HG02840 (cell line): ENCODE data around the gene SPATA6L.
A peak's percentile ranks its signal among the peaks of the same experiment; 100 is the strongest.

Experiments
- ATAC-seq: cut with Tn5 transposase; IDR thresholded peaks from one replicate; pipeline ENCODE4 v1.9.1; 2021; ENCODE audit warnings: mild to moderate bottlenecking, moderate library complexity, moderate number of reproducible peaks; ENCODE audit not compliant: unreplicated experiment, low FRiP score

SPATA6L gene

DNA sequence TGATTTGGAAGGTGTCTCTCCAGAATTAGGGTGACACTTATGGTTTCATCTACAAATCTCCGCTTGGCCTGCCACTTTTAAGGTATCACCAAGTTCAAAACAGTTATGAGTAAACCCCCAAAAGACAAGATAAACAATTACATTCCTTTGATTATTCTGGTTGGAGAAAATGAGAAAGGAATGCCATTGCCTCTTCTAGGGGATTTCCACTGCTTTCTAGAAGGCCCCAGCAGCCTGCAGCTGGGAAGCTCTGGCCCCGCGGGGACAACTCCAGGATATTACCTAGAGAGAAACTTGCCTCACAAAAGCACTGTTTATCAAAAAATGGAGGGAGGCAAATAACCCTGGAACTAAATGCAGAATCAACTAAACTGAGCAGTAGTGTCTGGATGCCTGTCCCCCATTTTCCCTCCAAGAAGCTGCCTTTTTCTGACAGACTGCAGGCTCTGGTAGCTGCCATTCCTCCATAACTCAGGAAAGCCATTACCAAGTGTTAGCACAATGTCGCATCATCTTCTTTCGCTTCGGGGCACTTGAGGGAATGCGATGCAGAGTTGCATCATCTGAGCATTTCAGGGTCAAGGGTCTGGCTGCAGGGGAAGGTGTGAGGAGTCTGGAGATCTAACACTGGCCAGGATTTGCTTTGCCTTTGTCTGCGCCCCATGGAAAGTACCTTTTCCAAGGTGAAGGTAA, 75.7 kb downstream of the SPATA6L start:
- no peak for ATAC-seq

DNA sequence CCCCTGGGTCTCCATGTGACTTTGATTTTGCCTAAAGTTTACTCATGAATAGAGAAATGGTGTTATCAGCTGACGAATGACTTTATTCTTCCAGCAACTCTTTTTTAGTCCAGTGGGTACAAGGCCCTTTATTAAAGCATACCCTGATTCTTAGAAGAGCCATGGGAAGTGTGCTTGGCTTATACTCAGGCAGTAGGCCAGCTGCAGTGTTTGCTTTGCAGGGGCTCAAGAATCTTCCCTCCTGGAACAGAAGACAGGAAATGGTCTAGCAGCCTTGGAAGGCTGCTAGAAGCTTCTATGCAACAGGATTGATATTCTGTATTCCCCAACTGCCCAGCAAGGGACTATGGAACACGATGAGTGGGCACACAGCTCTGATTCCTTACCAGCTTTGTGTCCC, 77.6 kb downstream of the SPATA6L start:
- no peak for ATAC-seq

- no peak for ATAC-seq
Observed at GRCh38 chr9:4585135-4585534, 81.1 kb downstream of the SPATA6L start.

DNA sequence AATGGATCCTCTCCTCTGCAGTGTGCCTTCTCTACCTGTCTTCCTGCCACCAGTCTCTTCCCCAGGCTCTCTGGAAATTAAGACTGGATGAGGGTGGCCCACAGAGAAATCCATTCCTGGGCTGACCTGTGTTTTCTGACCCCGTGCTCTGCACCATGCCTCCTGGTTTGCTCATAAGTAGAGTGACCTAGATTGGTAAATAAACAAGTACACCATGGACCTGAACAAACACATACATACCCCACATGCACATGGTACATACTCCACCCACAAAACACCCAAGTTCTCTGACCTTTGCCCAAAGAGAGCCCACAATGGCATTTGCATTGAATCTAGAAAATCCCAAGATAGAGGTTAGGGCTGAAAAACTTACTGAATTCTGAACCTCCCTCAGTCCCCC, 81.6 kb downstream of the SPATA6L start:
- ATAC-seq = no peak

DNA sequence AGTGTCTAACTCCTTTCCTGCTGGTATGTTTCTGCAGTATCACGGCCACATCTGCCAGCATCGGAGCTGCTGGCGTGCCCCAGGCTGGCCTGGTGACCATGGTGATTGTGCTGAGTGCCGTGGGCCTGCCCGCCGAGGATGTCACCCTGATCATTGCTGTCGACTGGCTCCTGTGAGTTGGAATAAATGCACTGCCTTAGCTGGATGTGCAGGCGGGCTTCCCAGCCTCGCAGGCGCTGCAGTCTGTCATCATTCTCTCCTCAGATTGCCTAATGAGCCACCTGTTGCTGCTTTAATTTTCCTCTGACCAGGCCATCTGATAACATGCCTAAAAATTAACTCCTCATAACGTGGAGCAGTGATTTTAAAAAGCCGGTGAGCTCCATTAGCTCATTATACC, 83.3 kb downstream of the SPATA6L start:
- no peak for ATAC-seq

DNA sequence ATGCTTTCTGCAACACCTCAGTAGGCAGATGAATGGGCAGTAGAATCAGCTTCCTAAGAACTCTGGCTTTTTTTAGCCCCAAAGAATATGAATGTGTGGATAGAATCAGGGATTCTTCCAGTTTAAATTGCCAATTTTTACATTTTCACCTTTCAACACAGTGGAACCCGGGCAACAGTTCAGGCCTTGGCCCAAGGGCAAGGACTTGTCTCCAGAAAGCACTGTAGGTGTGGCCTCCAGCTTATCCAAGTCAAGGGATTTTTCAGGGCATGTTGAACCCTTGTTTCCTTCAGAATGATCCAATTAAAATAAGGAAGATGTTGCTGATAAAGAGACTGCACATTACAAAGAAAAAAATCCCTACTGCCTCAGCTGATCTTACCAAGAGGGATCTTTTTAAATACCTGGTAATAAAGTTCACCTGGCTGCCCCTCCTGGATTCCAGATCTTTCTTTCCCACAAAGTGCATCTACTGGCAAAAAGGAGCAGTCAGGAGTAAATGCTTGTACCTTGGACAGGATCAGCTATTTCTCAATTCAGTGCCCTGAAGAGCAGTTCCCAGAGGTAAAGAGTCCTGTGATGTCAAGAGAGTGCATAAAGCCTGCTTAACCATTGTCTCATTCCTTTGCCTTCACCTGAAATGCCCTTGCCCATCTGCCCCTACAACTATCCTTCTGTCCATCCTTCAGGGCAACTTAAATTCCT, 84.3 kb downstream of the SPATA6L start:
- ATAC-seq = no peak

- no peak for ATAC-seq
Observed at GRCh38 chr9:4581035-4581760, 85.1 kb downstream of the SPATA6L start.

GRCh38 chr9:4579001-4579400, 87.3 kb downstream of the SPATA6L start:
- ATAC-seq = no peak

DNA sequence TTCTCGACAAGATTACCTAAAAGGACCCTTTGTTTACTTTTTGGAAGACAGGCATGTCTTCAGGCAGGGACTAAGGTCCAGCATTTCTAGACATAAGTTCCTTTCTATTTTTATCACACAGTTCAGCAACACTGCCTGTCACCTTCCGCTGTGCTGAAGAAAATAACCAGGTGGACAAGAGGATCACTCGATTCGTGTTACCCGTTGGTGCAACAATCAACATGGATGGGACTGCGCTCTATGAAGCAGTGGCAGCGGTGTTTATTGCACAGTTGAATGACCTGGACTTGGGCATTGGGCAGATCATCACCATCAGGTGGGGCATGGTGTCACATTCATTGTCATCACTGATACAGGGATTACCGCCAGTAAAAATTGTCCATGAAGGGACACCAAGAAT, 89.8 kb downstream of the SPATA6L start:
- no peak for ATAC-seq

- ATAC-seq = no peak
Observed at GRCh38 chr9:4575997-4576396, 90.3 kb downstream of the SPATA6L start.

GRCh38 chr9:4574657-4575243, 91.5 kb downstream of the SPATA6L start:
- no peak for ATAC-seq

DNA sequence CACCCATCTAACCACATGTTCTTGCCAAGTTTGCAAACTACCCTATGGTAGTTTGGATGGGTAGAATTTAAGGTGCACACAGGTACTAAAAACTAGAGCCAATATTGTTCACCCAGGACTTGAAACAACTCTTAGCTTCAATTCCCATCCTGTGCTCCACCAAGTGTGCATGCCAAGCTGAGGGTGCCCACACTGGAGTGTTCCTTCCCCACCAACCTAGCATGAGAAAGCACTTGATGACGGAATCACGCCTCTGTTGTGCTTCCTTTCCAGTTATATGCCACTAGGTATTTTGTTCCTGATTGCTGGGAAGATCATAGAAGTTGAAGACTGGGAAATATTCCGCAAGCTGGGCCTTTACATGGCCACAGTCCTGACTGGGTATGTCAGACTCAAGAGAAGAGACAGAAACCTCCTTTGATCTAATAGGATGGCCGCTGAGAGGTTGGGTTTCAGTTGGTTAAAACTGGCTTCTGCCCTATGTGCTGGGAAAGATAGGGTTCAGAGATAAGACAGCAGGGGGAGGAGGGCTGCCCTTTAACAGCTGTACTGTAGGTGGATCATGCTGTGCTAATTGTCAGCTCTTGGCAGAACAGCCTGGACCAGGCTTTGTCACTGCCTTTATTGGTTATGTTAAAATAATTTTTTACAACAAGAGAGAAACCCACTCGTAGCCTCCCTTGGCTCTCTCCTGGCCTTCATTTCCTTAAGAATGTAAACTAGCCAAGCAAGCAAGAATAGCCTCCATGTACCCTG, 92.5 kb downstream of the SPATA6L start:
- ATAC-seq = no peak

DNA sequence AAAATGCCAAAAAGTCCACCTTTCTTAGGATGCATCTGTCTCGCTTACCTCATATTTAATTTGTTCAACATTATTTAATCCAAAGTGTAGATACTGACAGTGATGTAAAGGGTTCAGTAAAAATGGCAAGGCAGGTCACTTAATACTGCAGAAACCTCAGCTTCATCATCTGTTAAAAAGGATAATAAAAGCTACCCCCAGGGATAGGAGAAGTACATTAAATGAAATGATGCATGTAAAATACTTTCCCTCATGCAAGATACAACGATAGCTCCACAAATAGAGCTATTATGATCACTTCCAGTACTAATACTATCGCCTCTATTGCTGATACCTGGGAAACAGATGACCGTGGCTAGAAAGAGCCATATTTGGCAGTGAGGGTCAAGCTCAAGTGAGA, 93.1 kb downstream of the SPATA6L start:
- no peak for ATAC-seq

GRCh38 chr9:4572184-4572826, 94.0 kb downstream of the SPATA6L start:
- ATAC-seq = no peak

DNA sequence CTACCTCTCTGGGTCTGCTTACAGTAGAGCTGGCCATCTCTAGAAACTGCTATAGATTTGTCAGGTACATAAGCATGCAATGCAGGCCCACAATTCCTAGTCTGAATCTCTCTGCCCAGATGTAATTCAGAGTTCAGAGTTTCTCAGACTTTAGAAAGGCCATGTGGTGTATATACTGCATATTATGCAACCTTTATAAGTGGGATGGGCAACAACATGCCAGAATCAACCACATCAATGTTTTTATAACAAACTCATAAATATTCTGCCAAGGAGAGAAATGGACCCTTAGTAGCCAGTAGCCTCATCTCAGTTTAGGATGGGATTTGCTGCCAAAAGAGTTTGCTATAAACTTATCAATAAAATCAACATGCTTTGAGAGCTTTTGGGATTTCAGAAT, 97.2 kb downstream of the SPATA6L start:
- ATAC-seq = no peak

DNA sequence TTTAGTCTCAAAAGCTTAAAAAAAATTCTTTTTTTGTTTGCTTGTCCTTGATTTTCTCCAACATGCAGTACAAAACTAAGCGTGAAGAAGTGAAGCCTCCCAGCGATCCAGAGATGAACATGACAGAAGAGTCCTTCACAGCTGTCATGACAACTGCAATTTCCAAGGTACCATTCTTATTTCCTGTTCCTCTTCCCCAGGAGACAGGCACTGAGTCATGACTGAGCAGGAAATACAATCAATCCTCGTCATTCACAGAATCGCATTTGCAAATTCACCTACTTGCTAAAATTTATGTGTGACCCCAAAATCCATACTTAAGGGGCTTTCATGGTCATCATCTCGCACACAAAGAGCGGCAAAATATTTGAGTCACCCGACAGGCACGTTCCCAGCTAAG, 98.7 kb downstream of the SPATA6L start:
- ATAC-seq = no peak

- ATAC-seq = no peak
Observed at GRCh38 chr9:4566806-4567205, 99.5 kb downstream of the SPATA6L start.

DNA sequence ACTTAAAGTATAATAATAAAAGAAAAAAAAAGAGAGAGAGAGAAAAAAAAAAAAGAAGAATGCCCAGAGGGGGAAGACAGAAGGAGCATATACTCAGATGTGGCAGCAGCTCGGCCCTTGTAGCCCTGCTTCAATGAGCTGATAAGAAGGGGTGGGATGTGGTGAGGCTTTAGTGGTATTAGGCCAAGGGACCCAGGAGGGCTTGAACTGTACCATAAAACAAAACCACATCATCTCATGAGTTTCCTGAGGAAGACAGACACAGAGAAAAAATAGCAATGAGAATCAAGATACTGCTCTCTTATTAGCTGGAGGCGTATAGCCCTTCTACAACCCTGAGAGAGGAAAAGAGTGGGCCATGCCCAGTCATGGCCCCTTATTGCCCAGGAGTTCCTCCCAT, 103.2 kb downstream of the SPATA6L start:
- no peak for ATAC-seq

DNA sequence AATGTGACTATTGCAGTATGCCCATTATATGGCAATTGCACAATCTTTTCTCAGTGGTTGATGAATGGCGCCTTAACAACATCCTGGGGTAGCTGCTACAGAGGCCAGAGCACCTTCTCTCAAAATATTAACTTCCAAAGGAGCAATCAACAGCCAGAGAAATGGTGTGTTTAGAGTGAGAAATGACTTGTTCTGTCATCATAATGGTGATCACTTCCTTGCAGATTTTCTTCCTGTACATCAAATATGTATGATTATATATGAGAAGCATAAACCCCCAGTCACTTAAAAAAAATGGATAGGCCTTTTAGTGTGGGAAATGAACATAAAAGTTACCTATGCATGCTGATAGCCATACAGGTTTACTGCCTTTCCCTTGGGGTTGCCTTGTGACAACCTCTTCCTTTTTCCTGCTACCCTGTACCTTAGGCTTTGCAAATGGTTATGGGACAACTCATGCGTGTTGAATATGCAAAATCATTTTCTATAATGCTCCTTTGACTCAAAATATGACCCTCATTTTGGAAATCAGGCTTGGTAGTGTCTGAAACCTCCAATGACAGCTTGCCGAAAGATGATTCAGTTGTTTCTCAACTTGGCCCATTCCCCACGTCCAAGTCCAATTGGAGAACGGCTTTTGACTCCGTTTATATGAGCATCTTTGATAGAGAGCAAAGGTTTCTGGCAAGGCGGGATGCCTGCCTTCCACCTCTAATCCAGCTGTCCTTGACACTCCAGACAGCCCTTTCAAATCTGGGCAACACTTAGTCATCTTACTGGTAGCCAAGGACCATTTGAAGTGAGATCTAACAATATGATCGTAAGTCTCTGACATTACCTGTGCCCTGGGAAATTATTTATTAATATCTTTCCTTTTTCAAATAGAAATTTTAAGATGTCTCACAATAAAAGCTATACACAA, 106.8 kb downstream of the SPATA6L start:
- peak; percentile 88 for ATAC-seq
